Skin of body (tissue), 2 donors: ENCODE results near the gene OR8B3. TPM values are rescaled to one million over a fixed set of nuclear protein-coding genes. Genes with fewer than 3 reads are reported as not detected.

ENCODE experiments used
- DNase-seq: peaks from one replicate; lab custom pipeline; 2025; lab: John Stamatoyannopoulos, UW
- total RNA-seq: library from RNA; depleted of rRNA; stranded (reverse); fragments of >200 nt; gene quantifications from one replicate; pipeline ENCODE4 v1.2.3, GENCODE V29; 2014

The OR8B3 gene
- total RNA-seq, 1 donor from 2014 or later, result not detected

DNA sequence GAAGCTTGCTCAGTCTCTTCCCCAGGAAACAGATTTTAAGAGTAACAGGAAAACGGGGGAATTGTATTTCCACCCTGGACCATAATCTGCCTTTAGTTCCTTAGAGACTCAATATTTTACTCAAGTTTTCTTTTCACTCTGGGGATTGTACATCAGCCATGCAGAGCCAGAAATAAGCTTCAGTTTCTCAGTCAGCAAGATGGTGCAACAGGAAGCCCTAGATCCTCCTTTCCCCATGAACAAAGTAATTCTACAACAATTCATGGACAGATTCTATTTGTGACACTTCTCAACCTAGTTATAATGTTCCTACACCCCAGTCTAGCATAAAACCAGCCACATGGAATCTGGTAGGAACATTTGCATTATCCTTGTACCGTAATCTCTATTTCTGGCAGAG is 39.3 kb downstream of the OR8B3 start:
- no peak for DNase-seq

GRCh38 chr11:124346311-124346955 is 52.4 kb downstream of the OR8B3 start:
- no peak for DNase-seq

Other genes starting within 250 kb of the OR8B3 start
- gene OR10D3, start 215.7 kb downstream of the OR8B3 start, total RNA-seq, result not detected
- gene OR8G1, start 157.9 kb downstream of the OR8B3 start, total RNA-seq, result not detected
- gene OR8G5, start 142.6 kb downstream of the OR8B3 start, total RNA-seq, result not detected
- gene OR8D1, start 85.1 kb downstream of the OR8B3 start, total RNA-seq, result not detected
- gene OR8D2, start 78.8 kb downstream of the OR8B3 start, total RNA-seq, result not detected
- gene OR8B2, start 14.5 kb downstream of the OR8B3 start, total RNA-seq, result not detected
- gene OR8B4, start 25.8 kb upstream of the OR8B3 start, total RNA-seq, result not detected
- not detected for gene OR8B8, start 46.7 kb upstream of the OR8B3 start, total RNA-seq
- not detected for gene OR8B12, start 144.6 kb upstream of the OR8B3 start, total RNA-seq
- not detected for gene OR8A1, start 171.0 kb upstream of the OR8B3 start, total RNA-seq
- gene PANX3, start 212.4 kb upstream of the OR8B3 start, total RNA-seq, result not detected
- gene TBRG1, start 223.8 kb upstream of the OR8B3 start, total RNA-seq, result 13.6 TPM